ENCODE data around the gene CAT. TPM values are rescaled to one million over a fixed set of nuclear protein-coding genes. Genes with fewer than 3 reads are reported as not detected.

The CAT gene
- polyA plus RNA-seq (2013, experiment 1 of 4), result 2.8 TPM
- 3.6 TPM for polyA plus RNA-seq (2013, experiment 2 of 4)
- 3.4 TPM for polyA plus RNA-seq (2013, experiment 3 of 4)
- polyA plus RNA-seq (2013, experiment 4 of 4), result 3.3 TPM

- peak within 1 kb of the TSS; percentile 28 for H3K4me3 ChIP-seq (ENCODE audit: insufficient read depth, low read depth, low read length)
Observed at GRCh38 chr11:34438529-34439507, at the start of gene CAT. Gene CAT (plus strand): TSS chr11:34438934. CDS start chr11:34439014, 80 bp downstream.

DNA sequence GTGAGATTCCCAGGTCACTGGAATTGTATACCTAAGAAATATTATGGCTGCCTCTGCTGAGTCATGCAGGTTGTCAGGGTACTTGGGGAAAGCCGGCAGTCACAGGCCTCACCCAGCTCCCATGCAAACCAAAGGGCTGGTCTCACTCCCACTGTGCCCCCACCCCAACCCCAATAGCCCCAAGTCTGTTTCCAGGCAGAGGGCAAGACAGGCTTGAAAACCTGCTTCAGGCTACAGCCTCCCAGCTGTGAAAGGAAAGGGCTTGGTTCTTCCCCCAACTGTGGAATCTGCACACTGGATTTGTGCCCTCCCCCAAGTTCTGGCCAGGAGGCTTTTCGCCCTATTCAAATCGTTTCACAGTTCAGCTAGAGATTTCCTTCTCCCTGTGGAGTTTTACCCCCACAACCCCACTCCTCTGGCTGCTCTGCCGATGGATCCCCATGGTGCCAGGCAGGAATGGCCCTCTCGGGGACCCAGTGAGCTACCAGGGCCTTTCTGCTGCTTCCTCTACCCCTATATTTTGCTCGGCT is 43.9 kb upstream of the CAT start:
- H3K4me1 ChIP-seq (ENCODE audit: control insufficient read depth, insufficient read depth, low read length), result no peaks in the 10 kb centered on the region
- no peaks in the 10 kb centered on the region for H3K27me3 ChIP-seq (ENCODE audit: control insufficient read depth, insufficient read depth, low read length, poor library complexity, severe bottlenecking)
- no peaks in the 10 kb centered on the region for H3K9me3 ChIP-seq (ENCODE audit: control insufficient read depth, low read length)
- WGBS, 2 experiments, result 76 to 79% methylated on average over 5 to 6 of the region's 6 CpGs
- no peak overlapping the region for H3K27ac ChIP-seq (ENCODE audit: insufficient read depth, low read depth, low read length, poor library complexity, severe bottlenecking)
- no peak overlapping the region for H3K4me3 ChIP-seq (ENCODE audit: insufficient read depth, low read depth, low read length)
- no peaks in the 10 kb centered on the region for H3K36me3 ChIP-seq (ENCODE audit: control insufficient read depth, insufficient read depth, low read length)

More at GRCh38 chr11:34438529-34439507, at the start of gene CAT:
- H3K36me3 ChIP-seq (ENCODE audit: control insufficient read depth, insufficient read depth, low read length), result no peaks in the 10 kb centered on the region
- H3K27ac ChIP-seq (ENCODE audit: insufficient read depth, low read depth, low read length, poor library complexity, severe bottlenecking), result no peak within 1 kb of the TSS
- no peaks in the 10 kb centered on the region for H3K27me3 ChIP-seq (ENCODE audit: control insufficient read depth, insufficient read depth, low read length, poor library complexity, severe bottlenecking)
- H3K9me3 ChIP-seq (ENCODE audit: control insufficient read depth, low read length), result no peaks in the 10 kb centered on the region
- WGBS, 2 experiments, result 85 to 86% methylated on average over 62 of the region's 62 CpGs
- no peaks in the 10 kb centered on the region for H3K4me1 ChIP-seq (ENCODE audit: control insufficient read depth, insufficient read depth, low read length)

DNA sequence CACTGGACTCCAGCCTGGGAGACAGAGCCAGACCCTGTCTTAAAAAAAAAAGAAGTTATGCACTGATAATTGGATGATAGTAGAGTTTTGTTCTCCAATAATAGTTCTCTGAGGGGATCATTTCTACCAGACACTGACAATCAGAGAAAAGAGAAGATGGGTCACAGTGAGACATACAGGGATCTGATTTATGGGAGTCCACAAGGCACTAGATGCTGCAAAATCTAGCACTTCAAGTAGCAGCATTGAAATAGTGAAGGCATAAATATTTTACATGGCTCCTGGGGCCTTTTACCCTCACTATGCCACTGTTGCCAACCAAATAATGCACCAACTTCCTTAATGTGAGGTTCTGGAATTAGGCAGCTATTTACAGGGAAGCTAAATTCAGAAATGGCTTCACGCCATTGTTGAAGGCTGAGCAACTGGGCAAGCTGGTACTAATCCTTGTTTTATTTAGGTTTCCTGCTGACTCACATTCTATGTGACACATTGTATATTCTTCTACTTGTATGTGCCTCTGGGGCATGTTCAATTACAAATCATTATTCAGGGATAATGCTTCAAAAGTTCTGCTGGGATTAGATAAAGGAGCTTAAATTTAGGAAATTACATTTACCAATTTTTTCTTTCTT is 42.7 kb upstream of the CAT start:
- H3K9me3 ChIP-seq (ENCODE audit: control insufficient read depth, low read length), result no peaks in the 10 kb centered on the region
- WGBS, 2 experiments, result 86 to 100% methylated on average over 1 of the region's 1 CpG
- H3K27ac ChIP-seq (ENCODE audit: insufficient read depth, low read depth, low read length, poor library complexity, severe bottlenecking), result no peak overlapping the region
- H3K4me3 ChIP-seq (ENCODE audit: insufficient read depth, low read depth, low read length), result no peak overlapping the region
- no peaks in the 10 kb centered on the region for H3K36me3 ChIP-seq (ENCODE audit: control insufficient read depth, insufficient read depth, low read length)
- no peaks in the 10 kb centered on the region for H3K4me1 ChIP-seq (ENCODE audit: control insufficient read depth, insufficient read depth, low read length)
- H3K27me3 ChIP-seq (ENCODE audit: control insufficient read depth, insufficient read depth, low read length, poor library complexity, severe bottlenecking), result no peaks in the 10 kb centered on the region

GRCh38 chr11:34397120-34397519 is 41.6 kb upstream of the CAT start:
- H3K4me3 ChIP-seq (ENCODE audit: insufficient read depth, low read depth, low read length), result no peak overlapping the region
- H3K9me3 ChIP-seq (ENCODE audit: control insufficient read depth, low read length), result no peaks in the 10 kb centered on the region
- H3K27me3 ChIP-seq (ENCODE audit: control insufficient read depth, insufficient read depth, low read length, poor library complexity, severe bottlenecking), result no peaks in the 10 kb centered on the region
- no peaks in the 10 kb centered on the region for H3K36me3 ChIP-seq (ENCODE audit: control insufficient read depth, insufficient read depth, low read length)
- no peaks in the 10 kb centered on the region for H3K4me1 ChIP-seq (ENCODE audit: control insufficient read depth, insufficient read depth, low read length)
- H3K27ac ChIP-seq (ENCODE audit: insufficient read depth, low read depth, low read length, poor library complexity, severe bottlenecking), result no peak overlapping the region
- 100% methylated on average over 1 of the region's 1 CpG; no CpG with 5 or more reads in 1 of the 2 experiments for WGBS, 2 experiments

DNA sequence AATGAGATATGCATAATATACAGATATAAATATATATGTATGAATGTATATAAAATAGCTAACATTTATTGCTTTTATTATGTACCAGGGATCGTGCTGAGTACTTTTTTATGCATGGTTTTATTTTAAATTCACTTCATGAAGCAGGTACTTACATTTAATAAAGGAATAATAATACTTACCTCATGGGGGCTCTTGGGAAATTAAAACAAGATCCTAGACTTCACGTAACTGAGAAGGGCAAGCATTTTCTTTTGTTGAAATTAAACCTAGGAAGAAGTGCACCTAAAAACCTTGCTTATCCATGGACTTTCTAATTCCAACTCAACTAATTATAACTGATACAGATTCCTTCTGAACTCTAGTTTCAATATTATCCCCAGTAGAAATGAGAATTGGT is 40.9 kb upstream of the CAT start:
- 88 to 100% methylated on average over 1 of the region's 2 CpGs for WGBS, 2 experiments
- H3K36me3 ChIP-seq (ENCODE audit: control insufficient read depth, insufficient read depth, low read length), result no peaks in the 10 kb centered on the region
- no peaks in the 10 kb centered on the region for H3K4me1 ChIP-seq (ENCODE audit: control insufficient read depth, insufficient read depth, low read length)
- H3K4me3 ChIP-seq (ENCODE audit: insufficient read depth, low read depth, low read length), result no peak overlapping the region
- no peaks in the 10 kb centered on the region for H3K27me3 ChIP-seq (ENCODE audit: control insufficient read depth, insufficient read depth, low read length, poor library complexity, severe bottlenecking)
- no peaks in the 10 kb centered on the region for H3K9me3 ChIP-seq (ENCODE audit: control insufficient read depth, low read length)
- H3K27ac ChIP-seq (ENCODE audit: insufficient read depth, low read depth, low read length, poor library complexity, severe bottlenecking), result no peak overlapping the region

DNA sequence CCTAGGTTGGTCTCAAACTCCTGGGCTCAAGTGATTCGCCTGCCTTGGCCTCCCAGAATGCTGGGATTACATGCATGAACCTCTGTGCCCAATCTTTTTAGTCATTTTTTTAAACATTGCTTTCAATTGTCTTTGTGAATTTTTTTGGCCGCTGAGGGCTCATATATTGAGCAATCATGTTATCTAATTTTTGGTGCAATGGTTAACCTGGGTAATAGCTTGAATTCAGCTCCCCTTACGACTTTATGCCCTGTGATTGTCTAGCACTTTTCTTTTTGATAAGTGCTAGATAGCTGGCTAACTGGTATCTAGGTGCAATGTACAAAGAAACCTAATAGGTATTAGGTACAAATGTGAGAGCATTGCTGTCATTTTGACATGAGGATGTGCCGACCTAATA is 35.3 kb upstream of the CAT start:
- 92 to 99% methylated on average over 3 to 4 of the region's 4 CpGs for WGBS, 2 experiments
- Histone ChIP-seq H3K4me3 (ENCODE audit: insufficient read depth, low read depth, low read length) (no peak overlapping the region), H3K27me3 (ENCODE audit: control insufficient read depth, insufficient read depth, low read length, poor library complexity, severe bottlenecking) (no peaks in the 10 kb centered on the region), H3K36me3 (ENCODE audit: control insufficient read depth, insufficient read depth, low read length) (no peaks in the 10 kb centered on the region), H3K27ac (ENCODE audit: insufficient read depth, low read depth, low read length, poor library complexity, severe bottlenecking) (no peak overlapping the region), H3K9me3 (ENCODE audit: control insufficient read depth, low read length) (no peaks in the 10 kb centered on the region), H3K4me1 (ENCODE audit: control insufficient read depth, insufficient read depth, low read length) (no peaks in the 10 kb centered on the region)

GRCh38 chr11:34404280-34404679 is 34.5 kb upstream of the CAT start:
- H3K4me1 ChIP-seq (ENCODE audit: control insufficient read depth, insufficient read depth, low read length), result no peaks in the 10 kb centered on the region
- H3K27ac ChIP-seq (ENCODE audit: insufficient read depth, low read depth, low read length, poor library complexity, severe bottlenecking), result no peak overlapping the region
- H3K4me3 ChIP-seq (ENCODE audit: insufficient read depth, low read depth, low read length), result no peak overlapping the region
- no peaks in the 10 kb centered on the region for H3K36me3 ChIP-seq (ENCODE audit: control insufficient read depth, insufficient read depth, low read length)
- no peaks in the 10 kb centered on the region for H3K27me3 ChIP-seq (ENCODE audit: control insufficient read depth, insufficient read depth, low read length, poor library complexity, severe bottlenecking)
- WGBS, 2 experiments, result 96% methylated on average over 6 of the region's 6 CpGs
- no peaks in the 10 kb centered on the region for H3K9me3 ChIP-seq (ENCODE audit: control insufficient read depth, low read length)

GRCh38 chr11:34405079-34405858 is 33.5 kb upstream of the CAT start:
- no peak overlapping the region for H3K4me3 ChIP-seq (ENCODE audit: insufficient read depth, low read depth, low read length)
- no peaks in the 10 kb centered on the region for H3K9me3 ChIP-seq (ENCODE audit: control insufficient read depth, low read length)
- no peaks in the 10 kb centered on the region for H3K27me3 ChIP-seq (ENCODE audit: control insufficient read depth, insufficient read depth, low read length, poor library complexity, severe bottlenecking)
- H3K4me1 ChIP-seq (ENCODE audit: control insufficient read depth, insufficient read depth, low read length), result no peaks in the 10 kb centered on the region
- WGBS, 2 experiments, result 81 to 87% methylated on average over 7 of the region's 7 CpGs
- H3K27ac ChIP-seq (ENCODE audit: insufficient read depth, low read depth, low read length, poor library complexity, severe bottlenecking), result no peak overlapping the region
- no peaks in the 10 kb centered on the region for H3K36me3 ChIP-seq (ENCODE audit: control insufficient read depth, insufficient read depth, low read length)

- no peak overlapping the region for H3K27ac ChIP-seq (ENCODE audit: insufficient read depth, low read depth, low read length, poor library complexity, severe bottlenecking)
- H3K36me3 ChIP-seq (ENCODE audit: control insufficient read depth, insufficient read depth, low read length), result no peaks in the 10 kb centered on the region
- no peak overlapping the region for H3K4me3 ChIP-seq (ENCODE audit: insufficient read depth, low read depth, low read length)
- H3K9me3 ChIP-seq (ENCODE audit: control insufficient read depth, low read length), result no peaks in the 10 kb centered on the region
- no peaks in the 10 kb centered on the region for H3K4me1 ChIP-seq (ENCODE audit: control insufficient read depth, insufficient read depth, low read length)
- H3K27me3 ChIP-seq (ENCODE audit: control insufficient read depth, insufficient read depth, low read length, poor library complexity, severe bottlenecking), result no peaks in the 10 kb centered on the region
- 97 to 100% methylated on average over 3 of the region's 3 CpGs for WGBS, 2 experiments
Observed at GRCh38 chr11:34406413-34406812, 32.3 kb upstream of the CAT start.

Data from ectodermal cell (in vitro differentiated cells).